MM.1S (cell line): Measurements from ENCODE around the gene SSC5D.

Experiments
- DNase-seq: peaks from one replicate; pipeline ENCODE4 v3.0.0-alpha.2; 2015
- H2AFZ ChIP-seq: fragments of 300-600 bp; sonication (generic); 2 replicates; pipeline ENCODE4 v1.6.0; 2016; ENCODE audit warnings: antibody characterized with exemption, low read length
- H3F3A ChIP-seq: fragments of 300-600 bp; sonication (generic); 2 replicates; pipeline ENCODE4 v1.6.1; 2016; ENCODE audit warnings: mild to moderate bottlenecking, antibody characterized with exemption, low read length, moderate library complexity, mixed read lengths; ENCODE audit not compliant: insufficient read depth
- H3K27ac ChIP-seq: fragments of 300-600 bp; sonication (generic); 2 replicates; pipeline ENCODE4 v1.5.1; 2016; ENCODE audit warnings: mild to moderate bottlenecking, low read length
- H3K27me3 ChIP-seq: fragments of 300-600 bp; sonication (generic); replicated peaks from 2 replicates; pipeline ENCODE4 v1.6.0; 2016; ENCODE audit warnings: low read length; ENCODE audit not compliant: insufficient read depth
- H3K36me3 ChIP-seq: fragments of 300-600 bp; sonication (generic); replicated peaks from 2 replicates; pipeline ENCODE4 v1.6.1; 2016; ENCODE audit warnings: mild to moderate bottlenecking, low read length, mixed read lengths; ENCODE audit not compliant: insufficient read depth
- H3K4me1 ChIP-seq: fragments of 300-600 bp; sonication (generic); 2 replicates; pipeline ENCODE4 v1.6.1; 2016; ENCODE audit warnings: low read length, mixed read lengths
- H3K4me2 ChIP-seq: fragments of 300-600 bp; sonication (generic); 2 replicates; pipeline ENCODE4 v1.6.0; 2016; ENCODE audit warnings: low read depth, low read length
- H3K4me3 ChIP-seq: fragments of 300-600 bp; sonication (generic); 2 replicates; pipeline ENCODE4 v1.5.1; 2016; ENCODE audit warnings: low read length, mixed read lengths
- H3K79me2 ChIP-seq: fragments of 300-600 bp; sonication (generic); 2 replicates; pipeline ENCODE4 v1.6.1; 2016; ENCODE audit warnings: mixed run types, low read length, mixed read lengths
- H3K9ac ChIP-seq: fragments of 300-600 bp; sonication (generic); 2 replicates; pipeline ENCODE4 v1.6.1; 2016; ENCODE audit warnings: low read length, mixed read lengths
- H3K9me2 ChIP-seq: fragments of 300-600 bp; sonication (generic); replicated peaks from 2 replicates; pipeline ENCODE4 v1.6.1; 2016; ENCODE audit warnings: mild to moderate bottlenecking, low read length, mixed read lengths; ENCODE audit not compliant: insufficient read depth
- H3K9me3 ChIP-seq: fragments of 300-600 bp; sonication (generic); replicated peaks from 2 replicates; pipeline ENCODE4 v1.6.1; 2016; ENCODE audit warnings: mild to moderate bottlenecking, low read length, mixed read lengths; ENCODE audit not compliant: insufficient read depth
- H4K20me1 ChIP-seq: fragments of 300-600 bp; sonication (generic); 2 replicates; pipeline ENCODE4 v1.6.1; 2016; ENCODE audit warnings: mild to moderate bottlenecking, low read length, moderate library complexity, mixed read lengths; ENCODE audit not compliant: insufficient read depth
- EZH2 ChIP-seq: fragments of 300-600 bp; sonication (generic); optimal IDR thresholded peaks from 2 replicates; pipeline ENCODE3; 2017; ENCODE audit warnings: low read depth, mild to moderate bottlenecking, antibody characterized with exemption, low read length, mixed read lengths
- EZH2phosphoT487 ChIP-seq: fragments of 300-600 bp; sonication (generic); IDR thresholded peaks from 2 replicates; pipeline ENCODE4 v1.6.1; 2018; ENCODE audit warnings: antibody characterized with exemption, low read length
- TF ChIP-seq, protein P1 (sequence below): fragments of 300-600 bp; sonication (generic); IDR thresholded peaks from 2 replicates; pipeline ENCODE4 v1.5.1; 2016; ENCODE audit warnings: antibody characterized with exemption, low read length, mixed read lengths

Gene SSC5D

DNA sequence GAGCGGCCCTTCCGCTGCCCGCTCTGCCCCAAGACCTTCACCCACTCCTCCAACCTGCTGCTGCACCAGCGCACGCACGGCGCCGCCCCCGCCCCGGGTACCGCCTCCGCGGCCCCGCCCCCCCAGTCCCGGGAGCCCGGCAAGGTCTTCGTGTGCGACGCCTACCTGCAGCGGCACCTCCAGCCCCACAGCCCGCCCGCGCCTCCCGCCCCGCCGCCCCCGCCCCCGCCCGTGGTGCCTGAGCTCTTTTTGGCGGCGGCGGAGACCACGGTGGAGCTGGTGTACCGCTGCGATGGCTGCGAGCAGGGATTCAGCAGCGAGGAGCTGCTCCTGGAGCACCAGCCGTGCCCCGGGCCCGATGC is 6.5 kb upstream of the SSC5D start:
- TF ChIP-seq EZH2, result no peak
- TF ChIP-seq EZH2phosphoT487, result no peak
- TF ChIP-seq, protein P1, sequence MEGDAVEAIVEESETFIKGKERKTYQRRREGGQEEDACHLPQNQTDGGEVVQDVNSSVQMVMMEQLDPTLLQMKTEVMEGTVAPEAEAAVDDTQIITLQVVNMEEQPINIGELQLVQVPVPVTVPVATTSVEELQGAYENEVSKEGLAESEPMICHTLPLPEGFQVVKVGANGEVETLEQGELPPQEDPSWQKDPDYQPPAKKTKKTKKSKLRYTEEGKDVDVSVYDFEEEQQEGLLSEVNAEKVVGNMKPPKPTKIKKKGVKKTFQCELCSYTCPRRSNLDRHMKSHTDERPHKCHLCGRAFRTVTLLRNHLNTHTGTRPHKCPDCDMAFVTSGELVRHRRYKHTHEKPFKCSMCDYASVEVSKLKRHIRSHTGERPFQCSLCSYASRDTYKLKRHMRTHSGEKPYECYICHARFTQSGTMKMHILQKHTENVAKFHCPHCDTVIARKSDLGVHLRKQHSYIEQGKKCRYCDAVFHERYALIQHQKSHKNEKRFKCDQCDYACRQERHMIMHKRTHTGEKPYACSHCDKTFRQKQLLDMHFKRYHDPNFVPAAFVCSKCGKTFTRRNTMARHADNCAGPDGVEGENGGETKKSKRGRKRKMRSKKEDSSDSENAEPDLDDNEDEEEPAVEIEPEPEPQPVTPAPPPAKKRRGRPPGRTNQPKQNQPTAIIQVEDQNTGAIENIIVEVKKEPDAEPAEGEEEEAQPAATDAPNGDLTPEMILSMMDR, result no peak
- DNase-seq, result no peak
- H2AFZ ChIP-seq, result no peak overlapping the region
- H3K4me3 ChIP-seq, result no peak overlapping the region
- peaks cover 17% of the 10 kb centered on the region for H3K79me2 ChIP-seq
- no peaks in the 10 kb centered on the region for H3K4me1 ChIP-seq
- no peak overlapping the region for H3K9ac ChIP-seq
- no peaks in the 10 kb centered on the region for H3K9me3 ChIP-seq
- H3K36me3 ChIP-seq, result no peaks in the 10 kb centered on the region
- peaks cover 27% of the 10 kb centered on the region for H3K27me3 ChIP-seq
- no peaks in the 10 kb centered on the region for H3F3A ChIP-seq
- H3K4me2 ChIP-seq, result no peak overlapping the region
- no peak overlapping the region for H3K27ac ChIP-seq
- no peaks in the 10 kb centered on the region for H3K9me2 ChIP-seq
- H4K20me1 ChIP-seq, result no peaks in the 10 kb centered on the region

DNA sequence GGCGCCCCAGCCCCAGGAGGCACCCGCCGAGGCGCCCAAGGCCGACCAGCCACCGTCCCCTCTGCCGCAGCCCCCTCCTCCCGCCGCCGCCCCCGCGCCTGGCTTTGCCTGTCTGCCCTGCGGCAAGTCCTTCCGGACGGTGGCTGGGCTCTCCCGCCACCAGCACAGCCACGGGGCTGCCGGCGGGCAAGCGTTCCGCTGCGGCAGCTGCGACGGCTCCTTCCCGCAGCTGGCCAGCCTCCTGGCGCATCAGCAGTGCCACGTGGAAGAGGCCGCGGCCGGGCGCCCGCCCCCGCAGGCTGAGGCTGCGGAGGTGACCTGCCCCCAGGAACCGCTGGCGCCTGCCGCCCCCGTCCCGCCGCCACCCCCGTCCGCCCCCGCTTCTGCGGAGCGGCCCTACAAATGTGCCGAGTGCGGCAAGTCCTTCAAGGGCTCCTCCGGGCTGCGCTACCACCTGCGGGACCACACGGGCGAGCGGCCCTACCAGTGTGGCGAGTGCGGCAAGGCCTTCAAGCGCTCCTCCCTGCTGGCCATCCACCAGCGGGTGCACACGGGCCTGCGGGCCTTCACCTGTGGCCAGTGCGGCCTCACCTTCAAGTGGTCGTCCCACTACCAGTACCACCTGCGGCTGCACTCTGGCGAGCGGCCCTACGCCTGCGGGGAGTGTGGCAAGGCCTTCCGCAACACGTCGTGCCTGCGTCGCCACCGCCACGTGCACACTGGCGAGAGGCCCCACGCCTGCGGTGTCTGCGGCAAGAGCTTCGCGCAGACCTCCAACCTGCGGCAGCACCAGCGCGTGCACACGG is 5.9 kb upstream of the SSC5D start:
- H3K4me2 ChIP-seq, result no peak overlapping the region
- H3K79me2 ChIP-seq, result peaks cover 17% of the 10 kb centered on the region
- no peaks in the 10 kb centered on the region for H3F3A ChIP-seq
- no peaks in the 10 kb centered on the region for H3K36me3 ChIP-seq
- H3K9ac ChIP-seq, result no peak overlapping the region
- H4K20me1 ChIP-seq, result no peaks in the 10 kb centered on the region
- H3K9me2 ChIP-seq, result no peaks in the 10 kb centered on the region
- H3K27me3 ChIP-seq, result peaks cover 33% of the 10 kb centered on the region
- DNase-seq, result no peak
- H3K4me3 ChIP-seq, result no peak overlapping the region
- no peaks in the 10 kb centered on the region for H3K9me3 ChIP-seq
- H3K4me1 ChIP-seq, result no peaks in the 10 kb centered on the region
- H2AFZ ChIP-seq, result no peak overlapping the region
- TF ChIP-seq, protein P1, result no peak
- no peak for TF ChIP-seq EZH2
- no peak overlapping the region for H3K27ac ChIP-seq

DNA sequence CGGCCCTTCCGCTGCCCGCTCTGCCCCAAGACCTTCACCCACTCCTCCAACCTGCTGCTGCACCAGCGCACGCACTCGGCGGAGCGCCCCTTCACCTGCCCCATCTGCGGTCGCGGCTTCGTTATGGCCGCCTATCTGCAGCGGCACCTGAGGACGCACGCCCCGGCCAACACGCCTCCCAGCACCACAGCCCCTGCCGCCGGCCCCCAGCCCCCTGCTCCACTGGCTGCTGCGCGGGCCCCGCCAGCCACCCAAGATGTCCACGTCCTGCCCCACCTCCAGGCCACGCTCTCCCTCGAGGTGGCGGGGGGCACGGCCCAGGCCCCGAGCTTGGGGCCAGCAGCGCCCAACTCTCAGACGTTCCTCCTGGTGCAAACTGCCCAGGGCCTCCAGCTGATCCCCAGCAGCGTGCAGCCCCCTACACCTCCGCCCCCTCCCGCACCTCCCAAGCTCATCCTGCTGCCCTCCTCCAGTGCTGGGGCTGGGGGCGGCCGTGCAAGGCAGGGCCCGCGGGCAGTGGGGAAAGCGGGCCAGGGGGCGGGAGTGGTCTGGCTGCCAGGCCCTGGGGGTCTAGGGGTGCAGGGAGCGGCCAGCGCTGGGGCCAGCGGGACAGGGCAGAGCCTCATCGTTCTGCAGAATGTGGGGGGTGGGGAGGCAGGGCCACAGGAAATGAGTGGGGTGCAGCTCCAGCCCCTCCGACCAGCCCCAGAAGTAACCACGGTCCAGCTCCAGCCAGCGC is 5.1 kb upstream of the SSC5D start:
- Histone ChIP-seq H3K79me2 (peaks cover 10% of the 10 kb centered on the region), H3K4me2 (no peak overlapping the region), H3F3A (no peaks in the 10 kb centered on the region), H3K36me3 (no peaks in the 10 kb centered on the region), H3K4me1 (no peaks in the 10 kb centered on the region), H3K27me3 (peaks cover 40% of the 10 kb centered on the region), H2AFZ (no peak overlapping the region), H3K9me2 (no peaks in the 10 kb centered on the region), H3K4me3 (no peak overlapping the region), H3K9me3 (no peaks in the 10 kb centered on the region), H3K27ac (no peak overlapping the region), H3K9ac (no peak overlapping the region), H4K20me1 (no peaks in the 10 kb centered on the region)
- TF ChIP-seq EZH2phosphoT487 (no peak), EZH2 (no peak)
- TF ChIP-seq, protein P1, result no peak
- no peak for DNase-seq
